Measurements from ENCODE around the gene ARL2BP.

GRCh38 chr16:57273359-57273758 is 28.3 kb downstream of the ARL2BP start:
- TF ChIP-seq POLR2AphosphoS5 (IDR thresholded peaks at IDR 0.05): no peak
- TF ChIP-seq POLR2A (IDR thresholded peaks at IDR 0.05): no peak
- TF ChIP-seq CTCF (IDR thresholded peaks at IDR 0.05): no peak
